Adrenal gland (tissue), 12 donors: Measurements from ENCODE around the gene TRPM8. TPM values are rescaled to one million over a fixed set of nuclear protein-coding genes. Genes with fewer than 3 reads are reported as not detected.

Source experiments
- DNase-seq, 7 donors: peaks; one replicate each; pipeline ENCODE4 v3.0.0-alpha.2; 2019 to 2020
- H3K27ac ChIP-seq, 5 donors: fragments of 200-600 bp; sonication (generic) in 4 of 5; 1 replicate in 3 of 5; 2 replicates in 2 of 5; pipeline versions ENCODE4 v1.5.1 to v1.8.0; 2016 to 2020; ENCODE audit warnings: mild to moderate bottlenecking in 1 of 5
- H3K27me3 ChIP-seq: fragments of 200-600 bp; 2 replicates; pipeline ENCODE4 v1.8.0; 2021
- H3K36me3 ChIP-seq, 2 donors: fragments of 200-600 bp; replicated peaks in 1 of 2; 1 replicate in 1 of 2; 2 replicates in 1 of 2; pipeline versions ENCODE4 v1.5.1 to v1.8.0; 2018 to 2022
- H3K4me1 ChIP-seq, 2 donors: fragments of 200-600 bp; replicated peaks in 1 of 2; 1 replicate in 1 of 2; 2 replicates in 1 of 2; pipeline versions ENCODE4 v1.5.1 to v1.8.0; 2018 to 2021
- H3K4me3 ChIP-seq, 4 donors: fragments of 200-600 bp; sonication (generic) in 3 of 4; one replicate each; pipeline ENCODE4 v1.5.1; 2016 to 2018
- H3K9me3 ChIP-seq, 3 donors: fragments of 200-600 bp; sonication (generic) in 1 of 3; replicated peaks in 1 of 3; 1 replicate in 2 of 3; 2 replicates in 1 of 3; pipeline versions ENCODE4 v1.5.1 to v1.8.0; 2016 to 2021
- POLR2A ChIP-seq, 2 donors: fragments of 450-650 bp; IDR thresholded peaks; one replicate each; pipeline ENCODE4 v1.6.1; 2017; ENCODE audit warnings: antibody characterized with exemption in 2 of 2, mild to moderate bottlenecking in 2 of 2, moderate library complexity in 1 of 2
- WGBS, 4 donors: extraction: QIAGEN DNeasy Blood & Tissue Kit in 2 of 4; methylation state at CpG; one replicate each; pipeline versions ENCODE4 v1.1.5 to v1.1.7; 2013 to 2017; 5-methylcytosine and 5-hydroxymethylcytosine counted together
- intact Hi-C, 2 donors: fragments of 100-400 bp; cut with DNase I; formaldehyde crosslinking; loops; one replicate each; pipeline versions ENCODE4 v1.14.1 to v1.15.0; 2022 to 2023
- polyA plus RNA-seq, 3 donors: library from polyadenylated mRNA; stranded (reverse); fragments of 200-250 nt in 2 of 3; fragments of 350-450 nt in 1 of 3; fragmentation: Illumina TruSeq in 1 of 3; extraction: RNeasy Lipid Tissue Mini Kit (QIAGEN cat#74804) in 1 of 3; gene quantifications; one replicate each; pipeline ENCODE4 v1.2.3, GENCODE V29; 2013 to 2014
- total RNA-seq, 9 donors: library from RNA; depleted of rRNA in 4 of 9; stranded (reverse); fragments of >200 nt in 4 of 9; fragments of 120-200 nt in 1 of 9; fragmentation: NEBNext Ultra II Directional in 1 of 9; extraction: Animal tissue kit (Norgen Biotek cat#: 25700) in 1 of 9; gene quantifications; one replicate each; pipeline versions ENCODE4 v1.1.0 to v1.2.4, GENCODE V29; 2013 to 2023
- TF ChIP-seq, protein P1 (sequence below), 6 experiments: fragments of 450-650 bp in 4 of 6; fragments of 200-600 bp in 2 of 6; sonication (generic) in 1 of 6; IDR thresholded peaks; 1 replicate in 5 of 6; 2 replicates in 1 of 6; pipeline versions ENCODE4 v1.5.1 to v1.8.0; 2016 to 2021; ENCODE audit warnings: antibody characterized with exemption in 6 of 6, mild to moderate bottlenecking in 2 of 6, moderate library complexity in 1 of 6
- donor health status: healthy with polysubstance abuse.
- donor health status: Bipolar disorder and iron deficiency.
- donor health status: DM: yes; HTN: yes; CAD: no.
- donor health status: DM: no; HTN: no; CAD: no.
- donor health status: DM: no; HTN: no; CAD: no.
- donor health status: DM: yes; HTN: yes; CAD: no.

Gene TRPM8
- total and polyA plus RNA-seq, 12 donors: not detected

DNA sequence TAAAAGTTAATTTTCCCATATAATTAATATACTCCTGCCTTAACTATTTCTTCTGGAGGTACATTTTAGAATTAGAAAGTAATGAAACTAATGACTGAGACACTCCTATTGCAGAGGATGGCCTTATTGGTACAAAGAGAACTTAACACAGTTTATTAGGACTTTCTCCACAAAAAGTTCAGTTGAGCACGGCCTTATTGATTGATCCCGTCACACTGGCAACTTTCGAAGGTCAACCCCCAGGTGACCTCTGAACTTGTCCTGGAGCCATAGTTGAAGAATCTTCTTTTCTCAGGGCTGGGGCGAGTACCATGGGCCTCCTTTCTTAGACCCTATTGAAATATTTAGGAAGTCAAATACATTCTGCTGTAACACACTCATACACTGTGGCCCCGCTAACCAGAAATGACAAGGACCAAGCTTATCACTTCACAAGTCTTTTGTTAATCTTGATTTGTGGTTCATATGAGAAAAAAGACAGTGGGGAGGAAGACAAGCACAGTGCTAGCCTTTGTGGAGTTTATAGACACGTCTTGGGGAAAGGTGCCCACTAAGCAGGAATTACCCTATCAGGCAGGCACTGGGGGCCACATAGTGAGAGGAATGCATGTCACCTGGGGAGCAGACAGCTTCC lies 144.6 kb downstream of the TRPM8 start:
- Histone ChIP-seq H3K9me3 (no peaks in the 10 kb centered on the region), H3K4me1 (no peaks in the 10 kb centered on the region), H3K36me3 (no peaks in the 10 kb centered on the region), H3K27ac (no peak overlapping the region), H3K4me3 (no peak overlapping the region), H3K27me3 (no peaks in the 10 kb centered on the region)
- no peak for TF ChIP-seq POLR2A (IDR thresholded peaks at IDR 0.05)
- TF ChIP-seq, protein P1, sequence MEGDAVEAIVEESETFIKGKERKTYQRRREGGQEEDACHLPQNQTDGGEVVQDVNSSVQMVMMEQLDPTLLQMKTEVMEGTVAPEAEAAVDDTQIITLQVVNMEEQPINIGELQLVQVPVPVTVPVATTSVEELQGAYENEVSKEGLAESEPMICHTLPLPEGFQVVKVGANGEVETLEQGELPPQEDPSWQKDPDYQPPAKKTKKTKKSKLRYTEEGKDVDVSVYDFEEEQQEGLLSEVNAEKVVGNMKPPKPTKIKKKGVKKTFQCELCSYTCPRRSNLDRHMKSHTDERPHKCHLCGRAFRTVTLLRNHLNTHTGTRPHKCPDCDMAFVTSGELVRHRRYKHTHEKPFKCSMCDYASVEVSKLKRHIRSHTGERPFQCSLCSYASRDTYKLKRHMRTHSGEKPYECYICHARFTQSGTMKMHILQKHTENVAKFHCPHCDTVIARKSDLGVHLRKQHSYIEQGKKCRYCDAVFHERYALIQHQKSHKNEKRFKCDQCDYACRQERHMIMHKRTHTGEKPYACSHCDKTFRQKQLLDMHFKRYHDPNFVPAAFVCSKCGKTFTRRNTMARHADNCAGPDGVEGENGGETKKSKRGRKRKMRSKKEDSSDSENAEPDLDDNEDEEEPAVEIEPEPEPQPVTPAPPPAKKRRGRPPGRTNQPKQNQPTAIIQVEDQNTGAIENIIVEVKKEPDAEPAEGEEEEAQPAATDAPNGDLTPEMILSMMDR (IDR thresholded peaks at IDR 0.05): no peak
- 60 to 78% (median 73%) methylated on average over 6 of the region's 6 CpGs for WGBS, 4 donors
- intact Hi-C loops: no loop called here
- DNase-seq: no peak

DNA sequence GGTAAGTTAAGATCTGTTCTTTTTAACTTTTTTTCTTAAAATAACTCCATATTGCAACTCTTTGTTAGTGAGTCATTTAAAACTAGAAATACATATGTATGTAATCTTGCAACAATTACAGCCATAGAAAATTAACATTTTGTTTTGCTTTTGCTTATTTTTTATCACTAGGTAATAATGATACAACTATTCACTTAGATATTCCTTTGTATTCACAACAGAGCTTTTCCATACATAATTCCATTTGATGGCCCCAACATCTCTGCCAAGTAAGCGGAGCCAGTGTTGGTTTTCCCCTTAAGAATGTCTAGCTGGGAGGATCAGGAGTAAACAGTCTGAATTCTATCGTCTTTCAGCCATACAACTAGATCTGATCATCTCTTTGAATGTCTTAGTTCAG lies 149.4 kb downstream of the TRPM8 start:
- DNase-seq: no peak
- no peaks in the 10 kb centered on the region for H3K36me3 ChIP-seq
- WGBS, 4 donors: 68 to 83% (median 74%) methylated on average over 2 of the region's 2 CpGs
- intact Hi-C loops: no loop called here
- no peaks in the 10 kb centered on the region for H3K9me3 ChIP-seq
- TF ChIP-seq, protein P1 (IDR thresholded peaks at IDR 0.05): no peak
- TF ChIP-seq POLR2A (IDR thresholded peaks at IDR 0.05): no peak
- H3K27ac ChIP-seq: no peak overlapping the region
- H3K27me3 ChIP-seq: no peaks in the 10 kb centered on the region
- H3K4me1 ChIP-seq: no peaks in the 10 kb centered on the region
- no peak overlapping the region for H3K4me3 ChIP-seq

Other genes starting within 250 kb of the TRPM8 start
- not detected for gene UGT1A9, start 245.5 kb upstream of the TRPM8 start, total RNA-seq
- not detected for gene UGT1A9, start 245.5 kb upstream of the TRPM8 start, polyA plus RNA-seq
- gene UGT1A7, start 235.5 kb upstream of the TRPM8 start, total RNA-seq: 10 to 100 TPM in 1 of 9 donors, 1 to 10 TPM in 1, under 1 TPM in 5, not detected in 2; 0.11 to 10.1 (median 0.94) TPM
- gene UGT1A7, start 235.5 kb upstream of the TRPM8 start, polyA plus RNA-seq: under 1 TPM in 2 of 3 donors, not detected in 1; 0.33 to 0.74 TPM
- gene UGT1A6, start 224.5 kb upstream of the TRPM8 start, total RNA-seq: not detected
- gene UGT1A6, start 224.5 kb upstream of the TRPM8 start, polyA plus RNA-seq: under 1 TPM in 1 of 3 donors, not detected in 2; 0.16 TPM
- under 1 TPM in 1 of 9 donors, not detected in 8; 0.43 TPM for gene UGT1A5, start 204.5 kb upstream of the TRPM8 start, total RNA-seq
- gene UGT1A5, start 204.5 kb upstream of the TRPM8 start, polyA plus RNA-seq: not detected
- under 1 TPM in 1 of 9 donors, not detected in 8; 0.36 TPM for gene UGT1A4, start 198.6 kb upstream of the TRPM8 start, total RNA-seq
- not detected for gene UGT1A4, start 198.6 kb upstream of the TRPM8 start, polyA plus RNA-seq
- gene UGT1A3, start 188.3 kb upstream of the TRPM8 start, total RNA-seq: not detected
- not detected for gene UGT1A3, start 188.3 kb upstream of the TRPM8 start, polyA plus RNA-seq
- under 1 TPM in 1 of 9 donors, not detected in 8; 0.52 TPM for gene UGT1A1, start 157.1 kb upstream of the TRPM8 start, total RNA-seq
- gene UGT1A1, start 157.1 kb upstream of the TRPM8 start, polyA plus RNA-seq: under 1 TPM in 1 of 3 donors, not detected in 2; 0.08 TPM
- gene MROH2A, start 139.0 kb upstream of the TRPM8 start, total RNA-seq: not detected
- gene MROH2A, start 139.0 kb upstream of the TRPM8 start, polyA plus RNA-seq: under 1 TPM in 1 of 3 donors, not detected in 2; 0.13 TPM
- gene HJURP, start 62.8 kb upstream of the TRPM8 start, total RNA-seq: 1 to 10 TPM in 7 of 9 donors, under 1 TPM in 2; 0.28 to 7.5 (median 1.8) TPM
- gene HJURP, start 62.8 kb upstream of the TRPM8 start, polyA plus RNA-seq: 1 to 10 TPM in 1 of 3 donors, under 1 TPM in 2; 0.61 to 2.2 (median 0.72) TPM
- gene SPP2, start 133.3 kb downstream of the TRPM8 start, total RNA-seq: under 1 TPM in 1 of 9 donors, not detected in 8; 0.33 TPM
- gene SPP2, start 133.3 kb downstream of the TRPM8 start, polyA plus RNA-seq: not detected